AG08395 (cell line): ENCODE measurements around the gene RNF114.

Experiments used
- DNase-seq: peaks from one replicate; pipeline ENCODE4 v3.0.0; 2012; ENCODE audit warnings: mixed read lengths, low spot score

The RNF114 gene

DNA sequence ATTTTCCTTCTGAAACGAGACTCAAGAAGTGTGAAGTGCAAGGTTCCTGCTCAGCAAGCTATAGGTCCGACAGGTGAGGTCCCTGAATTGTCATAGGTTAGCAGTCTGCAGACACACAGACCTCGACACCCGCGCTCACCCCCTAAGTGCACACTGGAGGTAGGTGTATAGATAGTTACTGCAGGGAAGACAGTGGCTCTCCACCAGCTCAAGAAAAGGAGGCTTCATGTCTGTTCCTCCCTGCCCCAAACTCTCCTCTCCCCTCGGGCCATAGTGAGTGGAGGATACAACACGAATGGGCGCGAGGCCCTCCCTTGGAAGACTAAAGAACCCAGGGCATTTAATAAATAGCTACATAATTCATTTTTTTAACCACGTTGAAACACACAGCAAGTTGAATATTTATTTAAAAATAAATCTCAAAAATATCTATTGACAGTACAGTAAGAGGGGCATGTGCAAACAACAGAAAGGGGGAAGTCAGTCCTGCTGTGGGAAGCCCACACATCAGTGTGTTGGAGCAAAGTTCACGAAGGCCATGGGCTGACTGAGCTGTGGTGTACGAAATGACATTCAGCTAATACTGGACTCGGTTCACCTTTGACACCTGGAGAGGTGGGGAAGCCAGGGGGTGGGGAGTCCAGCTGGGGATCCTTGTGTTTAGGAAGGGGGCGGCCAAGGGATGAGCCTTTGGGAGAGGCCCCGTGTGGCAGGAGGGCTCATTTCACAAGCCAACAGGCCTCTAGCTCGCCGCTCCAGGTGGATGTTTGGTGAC, 31.6 kb upstream of the RNF114 start:
- no peak for DNase-seq

DNA sequence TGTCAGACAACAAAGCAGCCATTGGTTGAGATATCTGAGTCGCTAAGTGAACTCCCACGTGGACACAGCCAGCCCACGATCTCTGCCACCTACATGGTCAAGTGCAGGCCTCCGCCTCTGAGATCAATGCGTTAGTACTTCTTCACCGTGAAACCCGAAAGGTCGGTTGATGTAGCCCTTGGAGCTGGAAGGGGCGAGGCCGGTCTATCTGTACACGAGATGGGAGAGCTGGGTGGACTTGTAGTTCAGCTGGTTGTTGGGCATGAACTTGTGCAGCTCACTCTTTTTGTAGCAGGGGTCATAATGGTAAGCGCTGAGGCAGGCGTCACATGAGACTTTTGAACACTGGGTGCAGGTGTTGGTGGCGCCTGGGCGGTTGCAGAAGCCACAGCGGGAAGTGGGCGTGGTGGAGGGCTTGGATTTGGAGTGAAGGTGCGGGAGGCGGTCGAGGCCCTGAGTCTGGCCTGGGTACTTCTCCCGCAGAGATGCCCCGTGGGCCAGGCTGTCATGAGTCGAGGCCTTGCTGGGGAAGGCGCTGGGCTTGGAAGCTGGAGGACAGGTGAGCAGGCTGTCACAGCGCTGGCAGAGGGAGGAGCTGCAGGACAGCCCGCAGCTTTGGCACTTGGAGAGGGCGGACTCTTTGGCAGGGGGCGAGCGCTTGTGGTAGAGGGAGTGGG, 30.6 kb upstream of the RNF114 start:
- no peak for DNase-seq

DNA sequence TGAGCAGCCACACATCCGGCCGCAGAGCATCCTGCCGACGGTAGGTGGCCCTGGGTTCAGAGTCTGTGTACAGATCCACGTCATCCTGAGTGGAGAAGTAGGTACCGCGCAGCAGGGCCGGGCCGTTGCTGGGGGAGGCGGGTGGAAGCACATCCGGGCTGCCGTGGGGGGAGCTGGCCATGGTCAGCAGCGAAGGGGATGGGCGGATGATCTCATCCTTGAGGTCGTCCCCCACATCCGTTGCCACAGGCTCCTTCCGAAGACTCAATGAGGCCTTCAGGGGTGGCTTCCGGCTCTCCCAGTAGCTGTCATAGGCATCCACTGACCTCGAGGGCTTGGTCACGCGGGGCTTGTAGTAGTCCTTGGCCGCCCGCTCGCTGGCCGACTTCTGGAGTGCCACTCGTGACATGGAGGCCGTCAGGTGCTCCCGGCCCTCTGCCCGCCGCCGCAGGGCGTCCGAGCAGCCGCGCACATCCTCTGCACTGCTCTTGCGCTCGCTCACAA, 30.0 kb upstream of the RNF114 start:
- DNase-seq = no peak

DNA sequence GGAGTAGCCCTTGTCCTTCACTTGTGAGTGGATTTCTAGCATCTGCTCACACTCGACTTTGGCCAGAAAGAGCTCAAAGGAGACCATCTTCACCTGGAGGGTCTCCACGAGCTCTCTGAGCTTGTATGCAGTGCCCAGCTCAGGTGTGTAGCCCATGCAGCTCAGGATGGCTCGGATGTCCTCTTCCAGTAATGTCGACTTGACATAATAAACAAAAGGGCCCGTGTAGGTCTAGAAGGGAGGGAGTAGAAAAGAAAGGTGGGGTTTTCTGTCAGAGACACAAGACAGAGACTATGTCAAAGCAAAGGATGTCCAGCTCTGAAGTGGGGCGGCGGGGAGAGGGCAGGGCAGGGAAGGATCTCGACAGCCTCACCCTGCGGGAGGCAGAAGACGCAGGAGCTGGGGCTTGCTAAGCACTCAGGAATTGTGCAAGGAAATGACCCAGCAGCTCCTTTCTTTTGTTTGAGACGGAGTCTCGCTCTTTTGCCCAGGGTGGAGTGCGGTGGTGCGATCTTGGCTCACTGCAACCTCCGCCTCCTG, 29.5 kb upstream of the RNF114 start:
- DNase-seq = no peak

DNA sequence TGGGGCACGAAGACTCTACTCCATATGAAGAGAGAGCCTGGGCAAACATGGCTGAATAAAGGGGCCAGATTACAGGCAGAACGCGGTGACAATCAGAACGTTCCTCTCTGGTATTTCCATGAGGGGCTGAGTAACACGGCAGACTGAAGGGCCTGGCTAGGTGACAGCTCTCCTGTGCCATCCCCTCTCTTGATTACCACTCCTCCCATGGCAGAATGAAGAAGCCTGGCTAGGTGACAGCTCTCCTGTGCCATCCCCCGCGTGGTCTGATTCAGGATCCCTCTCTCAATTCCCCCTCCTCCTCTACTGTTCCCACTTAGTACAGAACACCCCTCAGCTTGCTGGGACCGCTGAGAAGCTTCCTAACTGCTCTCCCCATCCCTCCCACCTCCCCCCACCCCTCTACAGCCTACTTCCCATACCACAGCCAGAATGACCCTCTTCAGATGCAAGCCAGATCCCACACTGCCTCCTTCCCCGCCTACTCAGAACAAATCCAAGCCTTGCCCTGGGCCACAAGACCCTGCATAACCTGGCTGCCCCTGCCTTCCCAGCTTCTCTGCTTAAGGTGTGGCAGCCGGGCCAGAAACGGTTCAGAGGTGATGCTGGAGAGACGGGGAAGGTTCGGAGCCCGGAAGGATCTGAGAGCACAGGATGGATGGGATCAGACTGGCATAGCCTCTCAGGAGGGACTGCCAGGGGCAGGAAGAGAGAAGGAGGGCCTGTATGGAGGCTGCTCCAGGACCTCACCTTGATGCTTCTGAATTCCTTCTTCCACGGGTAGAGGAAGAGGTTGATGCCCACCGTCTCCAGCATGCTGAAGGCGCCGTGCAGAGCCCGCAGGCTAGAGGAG, 28.6 kb upstream of the RNF114 start:
- no peak for DNase-seq

DNA sequence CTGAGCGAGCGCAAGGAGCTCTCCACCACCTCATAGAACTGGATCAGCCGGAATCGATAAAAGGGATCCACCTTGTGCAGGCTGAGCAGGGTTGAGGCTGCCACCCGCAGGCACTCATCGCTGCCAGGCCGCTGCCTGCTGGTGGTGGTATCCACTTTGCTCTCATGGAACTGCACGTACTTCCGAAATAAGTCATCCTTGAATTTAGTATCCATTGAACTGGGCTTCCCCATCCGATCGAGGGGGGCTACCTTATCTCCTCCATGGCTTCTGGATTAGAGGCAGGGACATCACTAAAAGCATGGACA, 28.0 kb upstream of the RNF114 start:
- DNase-seq = no peak

DNA sequence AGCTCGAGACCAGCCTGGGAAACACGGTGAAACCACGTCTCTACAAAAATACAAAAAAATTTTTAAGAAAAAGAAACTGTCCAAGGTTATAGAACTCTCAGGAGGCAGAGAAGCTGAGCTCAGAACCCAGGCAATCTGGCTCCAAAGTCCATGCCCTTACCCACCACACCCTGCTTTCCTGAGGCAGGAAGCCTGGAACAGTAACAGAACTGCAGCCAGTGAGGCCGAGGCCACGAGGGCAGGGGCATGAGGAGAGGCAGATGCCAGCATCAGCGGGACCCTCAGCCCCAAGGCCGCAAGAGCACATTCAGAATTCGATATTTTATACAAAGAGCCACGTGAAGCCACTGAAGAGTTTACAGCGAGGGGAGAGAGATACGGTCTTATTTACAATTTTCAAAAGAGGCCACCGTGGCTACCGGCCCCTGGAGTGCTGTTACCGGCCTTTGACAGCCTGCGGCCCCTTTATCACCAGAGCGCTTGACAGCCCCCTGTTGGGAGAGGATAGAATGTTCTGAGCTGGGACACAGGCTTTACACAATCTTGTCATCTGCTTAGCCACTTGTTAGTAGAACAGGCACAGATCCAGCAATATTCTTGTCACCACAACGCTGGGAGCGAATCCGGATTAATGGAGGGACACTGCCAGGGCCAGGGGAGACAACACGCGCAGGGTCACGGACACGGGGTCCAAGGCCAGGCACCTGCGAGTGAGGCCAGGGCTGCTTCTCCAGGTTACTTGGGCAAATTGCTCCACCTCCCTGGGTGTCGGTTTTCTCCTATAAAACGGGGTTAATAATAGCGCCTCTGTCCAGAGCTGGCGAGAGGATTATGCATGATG, 26.5 kb upstream of the RNF114 start:
- no peak for DNase-seq

DNA sequence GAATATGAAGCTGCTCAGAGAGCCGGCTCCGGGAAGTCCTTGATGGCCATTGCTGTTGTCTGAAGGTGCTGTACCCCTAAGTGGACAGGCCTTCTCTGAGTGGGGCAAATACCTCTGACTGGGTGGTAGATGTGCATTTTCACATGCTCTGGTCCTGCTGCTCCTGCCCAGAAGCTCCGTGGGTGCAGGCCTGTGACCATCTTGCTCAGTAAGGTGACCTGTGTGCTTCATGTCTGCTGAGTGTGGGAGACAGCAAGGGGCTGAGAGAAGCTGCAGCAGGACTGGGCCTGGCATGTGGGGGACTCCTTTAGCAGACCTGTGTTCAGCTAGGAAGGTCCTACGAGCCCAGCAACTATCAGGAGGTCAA, 25.9 kb upstream of the RNF114 start:
- no peak for DNase-seq

DNA sequence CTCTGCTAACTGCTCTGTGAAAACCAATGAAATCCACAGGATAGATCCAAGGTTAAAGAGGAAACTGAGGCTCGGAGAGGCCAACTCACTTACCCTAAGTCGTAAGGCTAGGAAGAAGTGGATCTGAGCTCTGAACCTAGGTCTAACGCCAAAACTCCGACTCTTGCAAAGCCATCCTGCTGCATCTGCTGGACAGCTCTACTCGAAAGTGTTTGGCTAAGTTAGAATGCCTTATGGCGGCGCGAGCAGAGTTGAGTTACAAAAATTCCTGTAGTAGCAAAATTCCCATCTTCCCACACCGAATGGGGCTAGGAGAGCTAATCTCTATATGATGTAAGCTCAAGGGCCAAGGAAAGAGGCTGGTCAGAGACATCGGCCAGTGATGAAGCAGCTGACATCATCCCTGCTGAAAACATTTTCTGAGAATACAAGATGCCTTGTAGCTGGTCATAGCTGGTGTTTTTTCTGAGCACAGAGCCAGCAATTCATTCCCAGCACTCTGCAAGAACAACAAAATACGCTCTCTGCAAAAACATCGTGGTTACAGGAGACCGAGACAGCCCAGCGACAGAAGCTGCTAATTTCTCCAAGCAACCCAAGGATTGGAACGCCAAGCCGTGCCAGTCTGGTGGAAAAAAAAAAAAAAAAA, 22.7 kb upstream of the RNF114 start:
- no peak for DNase-seq

DNA sequence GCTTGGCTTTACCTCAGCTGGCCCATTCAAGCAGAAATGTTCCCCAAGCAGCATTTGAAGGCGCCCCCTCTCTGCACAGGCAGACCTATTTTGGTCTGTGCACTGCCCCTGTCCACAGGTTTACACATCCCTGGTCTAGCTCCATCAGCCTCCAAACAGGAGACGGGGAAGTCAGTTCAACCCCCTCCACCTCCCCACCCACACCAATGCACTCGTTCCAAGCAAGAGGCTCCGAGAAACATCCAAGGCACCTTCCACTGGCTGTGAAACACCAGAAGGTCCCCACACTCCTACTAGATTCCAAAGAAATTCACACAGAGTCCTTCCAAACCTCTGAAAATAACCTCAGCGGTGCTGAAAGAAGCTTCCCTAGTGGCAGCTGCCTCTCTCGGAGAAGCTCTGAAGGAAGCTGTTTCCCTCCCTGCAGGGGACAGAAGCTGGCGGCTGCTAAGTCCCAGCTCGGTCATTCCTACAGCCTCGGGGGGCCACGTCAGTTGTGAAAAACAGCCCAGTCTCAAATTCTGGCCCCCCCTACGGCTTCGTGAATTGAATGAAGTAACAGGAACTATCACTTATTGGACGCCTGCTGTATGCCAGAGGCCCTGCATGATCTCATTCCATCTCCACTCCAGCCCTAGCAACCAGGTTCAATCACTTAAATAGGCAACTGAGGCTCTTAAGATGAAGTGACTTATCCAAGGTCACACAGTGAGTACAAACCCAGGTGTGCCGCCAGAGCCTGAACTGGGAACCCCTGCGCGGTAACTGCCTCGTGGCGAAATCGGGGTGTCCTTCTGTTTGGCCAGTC, 21.7 kb upstream of the RNF114 start:
- no peak for DNase-seq

DNA sequence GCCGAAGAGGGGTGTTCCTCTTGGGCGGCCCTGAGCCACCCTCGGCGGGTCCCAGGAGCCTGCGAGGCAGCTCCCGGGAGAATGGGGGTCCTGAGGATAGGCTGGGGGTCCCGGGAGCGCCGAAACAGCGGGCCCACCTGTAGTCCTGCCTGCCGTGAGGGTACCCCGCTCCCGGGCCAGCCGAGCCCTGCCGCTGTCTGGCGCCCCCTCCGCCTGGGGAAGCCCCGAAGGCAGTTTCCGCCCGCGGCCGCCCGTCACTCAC, 21.1 kb upstream of the RNF114 start:
- no peak for DNase-seq

DNA sequence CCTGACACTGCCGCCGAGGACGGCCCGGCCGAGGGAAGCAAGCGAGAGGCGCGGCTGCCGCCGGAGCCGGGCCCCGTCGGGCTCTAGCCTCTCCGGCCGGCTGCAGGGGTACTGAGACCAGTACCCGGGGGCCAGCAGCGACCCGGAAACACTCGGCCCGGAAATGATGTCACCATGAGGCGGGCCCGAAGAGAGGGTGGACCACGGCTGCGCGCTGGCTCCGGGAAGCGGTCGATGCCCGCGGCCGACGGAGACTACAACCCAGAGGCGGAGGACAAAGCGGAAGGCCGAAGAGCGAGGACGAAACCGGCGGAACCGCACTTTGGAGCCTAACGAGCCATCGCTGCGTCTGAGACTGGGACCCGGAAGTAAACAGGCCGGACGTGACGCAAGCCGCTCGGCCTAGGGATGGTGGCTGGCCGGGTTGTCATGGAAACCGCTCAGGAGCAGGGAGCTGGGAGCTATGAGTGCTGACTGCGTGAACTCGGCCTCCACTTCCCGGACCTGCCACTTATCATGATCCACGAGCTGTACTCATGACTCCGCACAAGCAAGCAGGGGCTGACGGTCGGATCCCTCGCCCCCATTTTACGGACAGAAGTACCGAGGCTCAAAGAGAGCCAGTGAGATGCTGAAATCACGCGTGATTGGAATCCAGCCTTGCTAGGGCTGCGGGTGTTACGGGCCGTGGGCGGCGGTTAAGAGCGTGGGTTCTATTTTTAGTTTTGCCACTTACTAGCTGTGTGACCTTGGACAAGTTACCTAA, 20.6 kb upstream of the RNF114 start, which contains the start of gene SPATA2:
Gene SPATA2 (minus strand): TSS at position 150 of the 766 bp plus-strand sequence. CDS start 7,039 bp downstream, outside the sequence.
- peak; percentile 98 for DNase-seq

DNA sequence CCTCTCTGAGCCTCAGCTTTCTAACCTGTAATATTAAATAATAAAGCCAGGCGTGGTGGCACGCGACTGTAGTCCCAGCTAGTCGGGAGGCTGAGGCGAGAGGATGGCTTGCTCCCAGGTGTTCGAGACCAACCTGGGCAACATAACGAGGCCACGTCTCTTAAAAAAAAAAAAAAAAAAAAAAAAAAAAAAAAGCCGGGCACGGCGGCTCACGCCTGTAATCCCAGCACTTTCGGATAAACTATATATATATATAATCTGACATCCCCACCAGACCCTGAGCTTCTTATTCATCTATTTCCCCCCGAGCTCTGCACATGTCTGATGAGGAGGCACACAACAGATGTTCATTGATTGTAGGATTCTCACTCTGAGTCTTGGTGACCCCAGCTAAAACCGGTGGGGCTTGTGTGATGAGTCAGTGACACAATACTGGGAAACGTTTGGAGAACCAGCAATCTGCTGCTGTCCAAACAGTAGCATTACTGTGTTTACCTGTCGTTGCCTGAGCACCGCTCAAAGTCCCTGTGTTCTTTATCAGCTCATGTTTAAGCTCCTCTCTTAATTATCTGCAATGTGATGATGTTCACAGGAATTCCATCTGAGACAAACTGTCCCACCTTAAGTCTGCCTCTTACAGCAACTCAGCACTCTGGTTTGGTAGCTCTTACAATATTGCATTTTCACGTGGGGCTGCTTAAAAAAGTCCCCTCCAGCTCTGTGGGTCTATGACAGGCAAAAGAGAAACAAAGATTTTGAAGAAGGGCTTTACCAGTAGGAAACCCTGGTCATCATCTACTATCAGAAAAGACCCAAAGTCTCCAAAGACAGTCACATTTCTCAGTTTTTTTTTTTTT, 19.8 kb upstream of the RNF114 start:
- DNase-seq = no peak

DNA sequence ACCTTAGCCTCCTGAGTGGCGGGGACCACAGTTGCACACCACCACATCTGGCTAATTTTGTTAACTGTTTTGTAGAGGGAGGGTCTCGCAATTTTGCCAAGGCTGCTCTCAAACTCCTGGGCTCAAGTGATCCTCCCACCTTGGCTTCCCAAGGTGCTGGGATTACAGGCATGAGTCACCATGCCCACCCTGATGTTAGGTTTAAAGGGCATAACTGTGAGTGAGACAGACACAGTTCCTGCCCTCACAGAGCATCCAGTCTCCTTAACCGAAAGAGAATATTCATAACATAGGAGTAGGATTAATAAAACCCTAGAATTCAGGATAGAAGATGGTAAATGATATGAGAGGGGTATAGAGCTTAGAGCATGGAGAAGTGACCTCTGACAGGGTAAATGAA, 17.8 kb upstream of the RNF114 start:
- no peak for DNase-seq

DNA sequence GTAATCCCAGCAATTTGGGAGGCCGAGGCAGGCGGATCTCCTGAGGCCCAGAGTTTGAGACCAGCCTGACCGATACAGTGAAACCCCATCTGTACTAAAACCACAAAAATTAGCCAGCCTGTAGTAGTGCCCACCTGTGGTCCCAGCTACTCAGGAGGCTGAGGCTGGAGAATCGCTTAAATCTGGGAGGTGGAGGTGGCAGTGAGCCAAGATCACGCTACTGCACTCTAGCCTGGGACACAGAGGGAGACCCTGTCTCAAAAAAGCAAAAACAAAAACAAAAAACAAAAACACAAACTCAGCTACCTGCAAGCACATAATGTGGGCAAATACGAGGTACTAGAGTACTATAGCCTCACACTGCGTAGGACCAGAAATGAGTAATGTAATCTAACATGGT, 17.2 kb upstream of the RNF114 start:
- DNase-seq = no peak

DNA sequence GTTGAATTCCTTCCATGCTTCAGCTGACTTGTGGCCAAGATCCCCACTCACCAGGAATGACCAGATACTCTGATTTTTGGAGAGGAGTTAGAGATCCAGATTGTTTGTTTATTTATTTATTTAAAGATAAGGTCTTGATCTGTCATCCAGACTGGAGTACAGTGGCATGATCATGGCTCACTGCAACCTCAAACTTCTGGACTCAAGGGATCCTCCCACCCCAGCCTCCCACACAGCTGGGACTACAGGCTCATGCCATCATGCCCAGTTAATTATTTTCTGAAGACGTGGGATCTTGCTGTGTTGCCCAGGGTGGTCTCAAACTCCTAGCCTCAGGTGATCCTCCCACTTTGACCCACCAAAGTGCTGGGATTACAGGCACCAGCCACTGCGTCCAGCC, 16.7 kb upstream of the RNF114 start:
- DNase-seq = no peak

DNA sequence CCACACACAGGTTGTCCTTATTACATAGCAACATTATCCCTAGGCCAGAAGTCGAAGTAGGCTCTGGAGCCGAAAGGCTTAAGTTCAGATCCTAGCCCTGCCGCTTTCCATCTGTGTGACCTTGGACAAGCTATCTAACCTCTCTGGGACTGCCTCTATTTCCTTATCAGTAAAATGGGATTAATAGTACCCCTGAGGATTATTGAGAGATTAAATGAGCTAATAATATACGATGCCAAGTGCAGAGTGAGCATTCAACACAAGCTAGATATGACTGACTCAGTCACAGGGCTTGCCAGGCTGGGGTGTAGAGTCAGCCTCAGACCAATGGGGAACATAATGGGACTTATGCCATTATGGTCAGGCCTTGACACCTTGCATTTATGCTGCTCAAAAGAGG, 11.9 kb upstream of the RNF114 start:
- no peak for DNase-seq

DNA sequence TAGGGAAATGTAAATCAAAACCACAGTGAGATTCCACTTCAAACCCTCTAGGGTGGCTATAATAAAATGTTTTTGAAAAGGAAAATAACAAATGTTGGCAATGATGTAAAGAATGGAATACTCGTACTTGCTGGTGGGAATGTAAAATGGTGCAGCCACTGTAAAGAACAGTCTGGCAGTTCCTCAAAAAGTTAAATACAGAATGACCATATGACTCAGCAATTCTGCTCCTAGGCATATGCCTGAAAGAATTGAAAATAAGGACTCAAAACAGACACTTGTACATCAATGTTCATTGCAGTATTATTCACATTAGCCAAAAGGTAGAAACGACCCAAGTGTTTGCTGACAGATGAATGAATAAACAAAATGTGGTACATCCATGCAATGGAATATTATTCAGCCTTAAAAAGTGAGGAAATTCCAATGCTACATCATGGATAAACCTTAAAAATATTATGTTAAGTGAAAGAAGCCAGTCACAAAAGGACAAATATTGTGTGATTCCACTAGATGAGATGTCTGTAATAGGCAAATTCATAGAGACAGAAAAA, 10.2 kb upstream of the RNF114 start:
- no peak for DNase-seq
